Stimulated activated CD4-positive, alpha-beta T cell treated with anti-CD3 and anti-CD28 coated beads, Interleukin-4, amount 100 ng/mL, for 4 hours (primary cell): ENCODE results near the gene TNS3.

Experiments used
- DNase-seq, 2 experiments: peaks; one replicate each; pipeline ENCODE4 v3.0.0-alpha.2; 2020

Gene TNS3

DNA sequence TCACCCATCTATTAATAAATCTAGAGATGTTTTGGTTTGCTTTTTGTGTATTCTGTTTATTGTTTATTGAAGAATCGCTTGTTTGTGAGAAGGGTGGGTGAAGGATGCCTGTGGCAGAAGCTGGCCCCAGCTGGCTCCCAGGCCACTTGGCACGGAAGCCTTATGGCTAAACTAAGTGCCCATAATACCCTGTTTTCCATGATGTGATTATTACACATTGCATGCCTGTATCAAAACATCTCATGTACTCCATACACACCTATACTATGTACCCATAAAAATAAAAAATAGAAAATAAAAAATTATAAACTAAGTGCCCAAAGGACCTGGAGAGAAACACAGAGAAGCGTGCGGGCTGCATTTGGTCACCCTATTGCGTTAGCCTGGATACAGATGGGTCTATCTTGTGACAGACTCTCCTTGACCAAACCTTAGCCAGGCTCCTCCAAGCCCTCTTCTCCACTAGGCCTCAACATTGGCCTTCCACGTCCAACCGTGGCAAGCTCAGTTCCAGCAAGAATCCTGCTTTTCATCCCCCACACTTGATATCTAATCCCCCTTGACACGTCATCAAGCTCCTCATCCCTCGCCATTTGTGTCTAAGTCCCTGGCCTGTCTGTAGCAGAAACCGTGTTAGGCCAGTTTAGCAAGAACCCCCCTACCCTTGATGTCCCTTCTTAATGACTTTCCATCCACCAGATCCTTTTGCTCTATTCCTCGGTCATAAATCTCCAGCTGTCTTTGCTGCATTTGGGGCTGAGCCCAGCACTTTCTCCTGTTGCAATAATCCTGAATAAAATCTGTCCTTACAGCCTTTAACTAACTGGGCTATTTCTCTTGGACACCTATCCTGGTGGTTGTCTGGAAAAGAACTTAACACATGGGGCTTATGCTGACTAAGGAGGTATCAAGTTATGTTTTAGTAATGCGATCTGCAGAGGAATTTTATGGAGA, 245.2 kb downstream of the TNS3 start:
- no peak for DNase-seq

DNA sequence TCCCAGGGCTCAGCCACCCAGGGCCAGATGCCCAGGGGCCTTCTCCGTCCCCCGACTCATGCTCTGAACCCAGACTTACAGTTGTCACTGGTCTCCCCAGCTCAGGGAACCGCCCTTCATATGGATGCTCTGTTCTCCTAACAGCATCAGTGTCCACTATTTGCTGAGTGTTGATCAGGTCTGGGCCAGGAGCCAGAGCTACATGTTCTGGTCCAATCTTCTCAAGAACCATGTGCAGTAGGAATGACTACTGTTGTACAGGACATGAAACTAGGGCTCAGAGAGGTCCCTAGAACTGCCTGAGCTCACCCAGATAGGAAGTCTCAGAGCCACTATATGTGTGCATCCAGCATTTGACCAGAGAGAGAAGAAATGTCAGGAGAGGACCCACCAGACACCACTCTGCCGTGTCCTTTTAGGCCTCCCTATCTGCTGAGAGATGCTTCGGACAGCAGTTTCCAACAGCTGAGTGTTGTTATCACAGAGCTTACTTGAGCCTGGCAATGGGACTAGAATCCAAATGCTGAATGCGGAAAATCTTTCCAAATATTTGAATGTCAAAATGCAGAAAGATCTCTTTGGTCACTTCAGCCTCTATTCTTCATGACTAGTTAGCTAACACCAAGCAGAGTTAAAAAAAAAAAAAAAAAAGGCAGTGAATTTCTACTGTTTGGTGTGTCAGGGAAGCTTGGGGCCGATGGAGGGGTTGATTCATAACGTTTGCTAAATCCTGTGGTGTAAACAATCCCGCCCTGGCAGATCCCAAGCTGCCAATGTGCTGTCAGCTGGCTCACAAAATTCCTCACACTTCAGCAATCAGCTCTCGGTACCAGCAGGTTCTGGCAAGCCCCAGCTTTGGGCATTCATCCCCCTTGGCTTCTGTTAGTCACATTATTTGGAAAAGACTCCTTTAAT, 246.1 kb downstream of the TNS3 start:
- no peak for DNase-seq

DNA sequence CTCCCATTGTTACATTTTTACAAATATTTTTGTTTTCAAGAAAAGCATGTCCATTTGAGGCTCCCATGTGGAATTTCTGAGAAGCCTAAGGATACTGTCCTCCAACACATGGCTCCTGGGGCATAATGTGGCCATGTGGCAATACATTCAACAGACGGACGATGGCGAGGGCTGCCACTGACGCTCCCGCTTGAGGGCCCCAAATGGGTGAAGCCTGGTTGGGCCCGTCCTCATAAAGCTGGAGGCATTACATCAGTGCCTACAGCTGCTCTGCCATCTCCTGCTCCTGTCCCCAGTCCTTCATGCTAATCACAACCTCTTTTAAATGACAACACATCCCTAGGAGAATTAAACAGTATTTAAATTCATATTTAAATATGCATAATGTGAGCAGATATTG, 246.8 kb downstream of the TNS3 start:
- DNase-seq, result no peak

DNA sequence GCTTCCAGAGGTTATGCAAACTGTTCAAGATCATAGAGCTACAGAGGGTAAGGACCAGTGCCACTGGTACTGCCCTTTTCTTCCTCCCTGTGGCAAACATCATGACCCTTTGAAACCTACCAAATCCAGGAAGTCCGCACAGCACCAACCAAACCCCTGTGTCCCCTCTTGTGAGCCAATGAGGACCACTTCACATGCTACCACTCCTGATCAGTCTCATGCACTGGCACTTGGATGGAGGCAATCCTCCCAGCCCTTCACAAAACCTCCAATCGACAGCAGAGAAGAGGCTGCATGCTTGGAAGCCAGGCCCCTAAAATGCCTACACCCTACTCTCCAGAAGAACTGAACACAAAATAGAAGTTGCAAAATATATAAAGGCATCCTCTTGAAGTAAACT, 248.0 kb downstream of the TNS3 start:
- DNase-seq, result no peak

DNA sequence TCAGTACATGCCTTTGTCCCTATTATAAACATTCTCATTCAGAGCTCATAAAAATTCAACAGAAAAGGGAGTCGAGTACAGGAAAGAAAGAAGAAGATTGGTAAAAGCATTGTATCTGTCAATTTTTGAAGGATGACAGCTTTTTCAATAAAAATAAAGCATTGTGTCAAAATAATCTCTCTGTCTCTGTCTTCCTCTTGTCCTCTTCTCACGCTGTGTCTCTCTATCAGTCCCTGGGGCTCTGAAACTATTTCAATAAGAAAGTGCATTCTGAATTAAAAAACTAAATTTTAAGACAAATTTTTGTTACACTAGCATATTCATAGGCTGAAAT, 248.4 kb downstream of the TNS3 start:
- no peak for DNase-seq

DNA sequence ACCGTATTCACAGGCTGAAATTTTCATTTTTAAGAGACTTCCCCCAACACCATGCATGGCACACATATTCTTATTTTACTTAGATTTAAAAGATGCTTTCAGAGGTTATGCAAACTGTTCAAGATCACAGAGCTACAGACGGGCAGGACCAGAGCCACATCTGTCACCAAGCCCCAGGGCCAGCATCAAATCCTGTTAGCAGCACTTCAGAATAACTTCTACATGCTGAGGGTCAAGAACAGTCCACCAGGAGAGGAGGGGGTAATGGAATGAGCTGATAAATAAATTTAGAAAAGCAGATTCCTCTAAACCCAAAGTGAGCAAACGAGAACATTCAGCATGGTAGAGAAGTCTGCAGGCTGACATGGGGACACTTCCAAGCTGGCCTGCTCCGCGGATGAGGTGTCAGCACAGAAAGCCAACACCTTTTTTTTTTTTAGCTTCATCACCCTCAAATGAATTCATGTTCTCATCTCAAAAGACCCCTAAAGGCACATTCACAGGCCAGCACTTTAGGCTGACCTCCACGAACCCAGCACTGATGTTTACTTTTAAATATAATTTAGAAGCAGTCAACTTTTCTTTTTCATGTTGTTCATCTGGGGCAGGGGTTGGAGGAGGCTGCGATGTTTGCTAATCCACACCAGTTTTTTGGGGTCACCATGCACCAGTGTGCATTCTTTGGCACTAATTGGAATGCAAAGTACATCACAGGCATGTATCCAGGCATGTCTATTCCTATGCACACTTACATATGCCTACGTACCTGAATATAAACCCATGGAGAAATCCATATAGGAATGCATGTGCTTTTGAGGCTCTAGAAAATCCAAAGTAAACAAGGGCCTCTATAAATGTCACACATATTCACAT, 249.0 kb downstream of the TNS3 start:
- no peak for DNase-seq

DNA sequence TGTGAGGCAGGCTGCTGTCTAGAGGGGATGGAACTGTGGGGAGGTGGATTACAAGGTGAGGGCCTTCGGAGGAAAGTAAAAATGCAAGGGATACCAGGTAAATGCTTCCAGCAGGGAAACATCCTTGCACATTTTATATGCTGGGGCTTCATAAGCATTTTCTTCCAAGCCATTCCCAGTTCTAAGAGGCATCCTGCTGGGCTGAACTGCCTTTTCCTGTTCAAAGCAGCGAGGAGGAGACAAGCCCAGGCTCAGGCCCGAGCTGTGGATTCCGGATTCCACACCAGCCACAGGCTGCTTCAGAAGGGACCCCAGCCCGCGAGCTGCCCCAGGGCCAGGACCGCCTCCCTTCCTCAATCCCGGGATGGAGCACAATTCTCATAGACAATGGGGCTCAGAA, 249.7 kb downstream of the TNS3 start:
- no peak for DNase-seq

DNA sequence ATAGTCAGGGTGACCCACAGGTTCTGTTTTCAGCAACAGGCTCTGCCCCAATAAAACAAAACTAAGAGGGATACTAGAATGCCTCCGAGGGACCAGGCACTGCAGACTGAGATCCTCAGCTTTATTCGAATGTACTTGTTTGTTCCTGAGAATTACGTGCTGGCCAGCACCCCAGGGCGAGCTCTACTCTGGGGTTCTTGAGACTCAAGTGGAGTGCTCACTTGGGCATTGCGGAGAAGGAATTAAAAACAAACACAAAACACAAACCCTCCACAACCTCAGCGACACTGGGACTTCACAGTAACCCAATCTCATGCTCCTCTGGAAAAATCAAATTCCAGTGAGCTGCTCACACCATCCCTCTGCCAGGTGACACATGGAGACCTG, 250.7 kb downstream of the TNS3 start:
- DNase-seq, result no peak

DNA sequence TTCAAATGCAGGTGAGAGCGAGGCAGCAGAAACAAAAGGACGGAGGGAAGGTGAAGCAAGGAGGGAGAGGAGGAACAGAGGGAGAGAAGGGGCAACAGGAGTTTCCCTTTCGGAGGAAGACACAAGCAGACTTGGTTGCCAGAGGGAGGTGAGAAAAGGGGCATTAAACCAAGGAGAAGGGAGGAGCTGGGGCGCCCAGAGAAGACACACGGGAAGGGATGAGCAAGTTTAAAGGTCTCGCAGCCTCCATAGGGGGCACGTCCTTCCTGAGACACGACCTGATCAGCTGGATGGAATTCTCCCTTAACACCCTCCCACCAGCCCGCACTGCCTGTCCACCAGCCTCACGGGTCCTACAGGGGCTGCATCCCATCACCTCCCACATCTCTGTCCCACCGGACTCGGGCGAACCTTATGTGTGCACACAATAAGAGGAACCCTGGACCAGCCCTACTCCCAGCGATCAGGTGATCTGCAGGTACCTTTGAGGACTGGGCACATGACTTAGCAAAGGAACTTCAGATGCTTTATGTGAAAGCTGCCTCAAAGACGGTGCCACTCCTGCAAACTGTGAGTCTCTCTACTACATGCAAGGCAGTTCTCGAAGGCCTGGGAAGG, 251.2 kb downstream of the TNS3 start:
- no peak for DNase-seq

DNA sequence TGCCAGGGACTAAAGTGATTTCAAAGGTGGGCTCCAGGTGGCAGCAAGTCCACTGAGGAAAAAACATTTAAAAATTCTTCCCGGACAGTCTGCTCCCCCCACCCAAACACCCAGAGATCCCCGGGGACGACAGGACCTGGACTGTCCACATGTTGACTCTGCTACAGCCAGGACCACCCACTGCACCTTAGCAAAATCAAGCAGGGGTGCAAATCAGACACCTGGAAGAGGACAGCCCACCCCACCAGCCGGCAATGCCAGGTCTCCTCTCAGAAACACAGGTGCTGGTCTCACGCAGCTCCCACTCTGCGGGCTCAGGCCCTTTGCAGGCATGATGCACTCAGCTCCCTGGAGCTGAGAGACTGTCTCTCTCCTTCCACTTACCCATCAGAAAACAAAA, 251.9 kb downstream of the TNS3 start:
- DNase-seq, result no peak

DNA sequence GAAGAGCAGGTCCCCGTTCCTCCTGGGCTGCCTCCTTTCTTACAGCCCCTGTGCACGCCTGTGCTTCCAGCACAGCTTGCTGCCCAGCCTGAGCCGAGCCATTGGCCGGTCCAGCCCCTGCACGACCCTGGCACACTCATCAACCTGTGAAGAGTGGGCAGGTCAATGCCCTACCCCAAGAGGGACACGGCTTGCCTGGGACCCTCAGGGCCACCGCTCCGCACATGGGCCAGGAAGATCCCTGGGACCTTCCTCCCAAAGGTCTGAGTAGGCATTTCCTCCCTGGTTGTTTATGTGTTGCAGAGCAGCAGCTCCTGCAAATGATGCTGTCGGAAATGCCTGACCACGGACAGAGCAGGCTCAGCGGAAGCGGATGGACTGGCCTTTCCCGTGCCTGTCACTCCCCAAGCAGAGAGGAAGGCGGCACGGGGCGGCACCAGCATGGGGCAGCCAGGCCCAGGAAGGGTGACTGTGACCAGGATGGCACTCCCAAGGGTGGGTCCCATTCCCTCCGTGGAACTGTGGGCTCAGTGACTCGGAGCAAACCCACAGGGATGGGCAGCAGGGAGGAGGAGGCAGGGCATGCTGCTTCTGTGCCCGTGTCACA, 252.5 kb downstream of the TNS3 start:
- DNase-seq, result no peak

DNA sequence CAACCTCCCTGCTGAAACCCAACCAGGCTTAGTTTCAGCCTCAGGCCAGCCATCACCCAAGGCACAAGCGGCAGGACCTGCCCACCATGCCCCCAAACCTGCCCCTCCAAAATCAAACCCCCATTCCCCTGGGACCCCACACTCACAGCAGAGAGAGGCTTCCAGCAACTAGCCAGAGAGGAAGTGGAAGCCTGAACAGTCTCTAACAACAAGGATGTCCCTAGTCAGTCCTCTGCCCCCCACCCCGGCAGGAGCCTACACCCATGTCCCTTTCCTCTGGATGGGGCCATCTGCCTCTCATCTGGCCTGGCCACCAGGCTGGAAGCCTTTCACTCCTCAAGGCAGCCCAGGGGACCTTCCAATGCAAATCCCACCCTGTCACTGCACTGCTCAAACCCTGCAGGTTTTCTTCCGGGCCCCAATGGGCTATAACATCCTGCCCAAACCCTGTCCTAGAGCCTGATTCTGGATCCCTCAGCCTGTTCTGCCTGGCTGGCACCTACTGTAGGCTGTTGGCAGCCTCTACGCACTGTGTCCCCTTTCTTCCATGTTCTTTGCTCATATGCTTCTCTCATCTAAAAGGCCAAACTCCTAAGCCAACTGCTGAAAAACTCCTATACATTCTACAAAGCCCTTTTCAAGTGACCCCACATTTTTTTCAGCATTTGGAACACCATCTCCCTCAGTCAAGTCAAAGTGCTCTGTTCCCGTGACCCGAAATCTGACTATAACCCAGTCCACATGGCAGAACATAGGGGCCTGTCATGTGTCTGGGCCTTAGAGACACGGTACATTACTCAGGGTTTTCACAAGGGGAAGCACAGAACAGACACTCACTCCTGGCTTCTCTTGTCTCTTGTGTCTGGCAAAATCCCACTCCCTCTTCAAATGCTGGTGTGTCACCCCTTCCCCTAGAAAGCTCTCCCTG, 253.3 kb downstream of the TNS3 start:
- DNase-seq, result no peak

DNA sequence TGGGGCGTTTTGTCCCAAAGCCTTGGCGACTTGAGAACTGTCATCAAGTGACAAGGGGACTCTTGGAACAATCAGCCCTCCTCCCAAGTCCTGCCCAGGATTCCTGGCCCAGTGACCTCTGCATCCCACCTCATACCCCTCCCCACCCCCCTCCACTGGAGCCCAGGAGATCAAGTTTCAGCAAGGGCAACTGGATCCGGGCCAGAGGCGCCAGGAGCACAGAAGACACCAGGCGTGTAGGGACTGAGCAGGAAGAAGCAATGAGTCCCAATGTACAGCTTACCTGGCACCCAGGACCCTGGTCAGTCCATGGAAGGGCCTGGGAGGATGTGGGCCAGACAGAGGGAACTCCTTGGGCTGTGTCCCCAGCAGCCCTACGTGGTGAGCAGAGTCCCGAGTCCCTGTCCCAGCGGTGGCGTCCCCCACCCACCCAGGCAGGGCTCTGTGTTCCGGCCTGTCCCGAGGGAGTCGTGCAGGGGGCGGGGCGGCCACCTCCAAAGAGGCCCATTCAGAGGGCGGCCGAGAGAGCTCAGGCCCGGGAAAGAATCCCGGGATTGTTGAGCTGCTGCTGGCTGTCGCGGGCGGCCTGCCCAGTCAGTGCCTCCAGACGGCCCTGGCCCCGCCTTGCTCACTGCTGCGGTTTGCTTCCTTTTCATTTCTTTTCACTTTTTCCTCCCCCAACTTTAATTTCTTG, 254.1 kb downstream of the TNS3 start:
- no peak for DNase-seq

DNA sequence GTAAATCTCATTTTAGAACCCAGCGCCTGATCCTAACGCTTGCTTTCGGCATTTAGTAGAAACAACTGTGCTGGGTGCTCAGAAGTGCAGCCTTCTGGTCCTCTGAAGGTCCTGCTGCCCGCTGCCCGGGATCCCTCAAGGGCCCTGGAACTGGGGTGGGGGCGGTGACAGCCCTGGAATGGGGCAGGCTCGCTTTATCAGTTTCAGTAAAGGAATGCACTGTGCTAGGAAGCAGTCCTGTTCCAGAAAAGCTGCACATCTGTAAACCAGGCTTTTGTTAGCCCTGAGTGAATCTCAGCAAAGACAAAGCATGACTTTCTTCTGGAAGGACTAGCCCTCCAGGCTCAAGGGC, 254.6 kb downstream of the TNS3 start:
- DNase-seq, result no peak

DNA sequence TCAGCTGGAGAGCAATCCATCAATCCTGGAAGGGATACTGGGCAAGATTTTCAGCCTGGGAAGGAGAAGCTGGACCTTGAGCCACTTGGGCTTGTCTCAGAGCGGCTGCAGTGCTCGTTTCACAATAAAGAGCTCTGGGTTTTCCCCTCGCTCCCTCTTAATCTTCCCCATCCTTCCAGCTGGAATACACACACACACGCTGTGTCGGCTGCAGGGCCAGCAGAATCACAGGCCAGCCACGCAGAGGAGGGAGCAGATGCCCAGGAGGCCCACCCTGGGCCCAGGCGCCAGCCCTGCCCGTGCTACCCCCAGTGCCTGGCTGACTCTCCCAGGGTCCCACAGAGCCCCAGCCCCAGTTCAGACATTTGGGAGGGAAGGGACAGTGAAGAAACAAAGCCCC, 255.1 kb downstream of the TNS3 start:
- DNase-seq, result no peak

DNA sequence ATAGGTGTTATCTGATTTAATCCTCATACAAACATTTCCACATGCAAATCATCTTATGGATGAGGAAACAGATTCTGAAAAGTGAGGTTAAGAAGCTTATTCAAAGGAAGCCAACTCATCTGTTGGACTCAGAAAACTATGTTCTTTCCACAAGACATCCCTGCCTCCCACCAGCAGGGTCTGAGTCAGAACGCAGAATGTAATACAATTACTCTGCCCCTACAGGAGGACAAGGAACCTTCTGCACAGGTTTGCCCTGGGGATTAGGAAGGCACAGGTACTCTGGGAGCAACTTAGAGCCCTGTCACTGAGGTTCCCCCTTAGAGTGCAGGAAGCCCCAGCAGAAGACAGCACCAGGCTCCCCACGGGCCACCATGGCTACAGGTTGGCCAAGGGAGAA, 255.7 kb downstream of the TNS3 start:
- no peak for DNase-seq

DNA sequence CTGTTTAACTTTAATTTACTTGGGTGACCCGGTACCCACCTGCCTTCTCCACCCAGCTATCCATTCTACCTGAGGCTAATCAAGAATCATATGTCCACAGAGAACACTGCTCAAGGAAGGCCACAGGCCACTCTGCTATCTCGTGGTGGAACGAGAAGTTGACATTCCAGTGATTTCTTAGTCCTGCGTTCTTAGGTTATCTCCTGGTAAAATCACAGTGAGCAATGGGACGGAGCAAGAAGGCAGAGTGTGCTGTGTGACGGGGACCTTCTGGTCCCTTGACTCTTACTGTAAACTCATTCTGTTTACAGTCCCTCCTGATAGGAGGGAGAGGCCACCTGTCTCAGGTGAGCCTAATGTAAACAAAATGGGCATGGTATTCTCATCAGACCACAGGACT, 256.6 kb downstream of the TNS3 start:
- DNase-seq, result no peak

DNA sequence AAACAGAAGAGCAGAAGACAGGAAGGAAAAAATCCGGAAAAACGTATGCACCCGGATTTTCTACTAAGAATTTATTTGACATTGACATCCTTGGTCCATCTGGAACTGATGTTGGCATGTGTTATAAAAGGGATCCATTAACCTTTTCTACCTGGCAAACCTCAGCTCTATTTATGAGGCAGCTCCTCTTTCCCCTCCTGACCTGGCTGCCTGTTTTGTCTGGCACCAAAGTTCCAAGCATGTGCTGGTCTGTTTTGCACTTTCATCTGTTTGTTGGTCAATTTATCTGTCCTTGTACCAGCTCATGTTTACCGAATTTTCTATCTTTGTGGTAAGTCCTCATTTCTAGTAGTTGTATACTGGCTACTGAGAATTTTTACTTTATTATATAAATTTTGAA, 258.0 kb downstream of the TNS3 start:
- no peak for DNase-seq

DNA sequence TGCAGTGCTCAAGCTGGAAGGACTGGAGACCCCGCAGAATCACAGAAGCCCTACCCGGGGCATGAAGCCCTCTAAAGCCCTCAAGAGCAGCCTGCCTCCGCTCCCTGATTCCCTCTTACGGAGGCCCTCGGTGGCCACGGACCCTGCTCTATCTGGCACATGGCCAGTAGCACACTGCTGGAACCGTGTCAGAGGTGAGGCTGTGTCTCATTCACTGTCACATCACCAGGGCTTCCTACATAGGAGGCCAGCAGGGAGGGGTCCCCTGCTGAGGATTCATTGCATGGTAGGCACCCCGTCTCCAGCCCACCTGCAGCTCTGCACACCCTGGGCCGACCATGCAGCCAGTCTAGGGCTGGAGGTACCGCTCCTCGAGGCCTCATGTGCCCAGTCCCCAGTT, 259.2 kb downstream of the TNS3 start:
- no peak for DNase-seq

DNA sequence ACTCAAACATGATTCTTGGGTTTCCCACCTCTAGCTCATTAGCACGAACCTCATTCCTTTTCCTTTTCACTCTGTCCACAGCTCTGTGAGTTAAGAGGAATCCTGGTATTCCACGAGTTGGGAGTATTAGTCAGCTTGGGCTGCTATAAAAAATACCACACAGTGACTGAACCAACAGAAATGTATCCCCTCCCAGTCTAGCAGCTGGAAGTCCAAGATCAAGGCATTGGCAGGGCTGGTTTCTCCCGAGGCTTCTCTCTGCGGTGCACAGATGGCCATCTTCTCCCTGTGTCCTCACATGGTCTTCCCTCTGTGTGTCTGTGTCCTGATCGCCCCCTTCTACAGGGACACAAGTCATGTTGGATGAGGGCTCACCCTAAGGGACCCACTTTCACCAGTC, 261.6 kb downstream of the TNS3 start:
- no peak for DNase-seq
